Measurements from ENCODE around the gene NFIA. TPM values are rescaled to one million over a fixed set of nuclear protein-coding genes. Genes with fewer than 3 reads are reported as not detected.

Gene NFIA
- total and polyA plus RNA-seq, 2 donors (not counting 1 experiment from before 2014, with no cell fraction given): 5.4 to 11.0 TPM

DNA sequence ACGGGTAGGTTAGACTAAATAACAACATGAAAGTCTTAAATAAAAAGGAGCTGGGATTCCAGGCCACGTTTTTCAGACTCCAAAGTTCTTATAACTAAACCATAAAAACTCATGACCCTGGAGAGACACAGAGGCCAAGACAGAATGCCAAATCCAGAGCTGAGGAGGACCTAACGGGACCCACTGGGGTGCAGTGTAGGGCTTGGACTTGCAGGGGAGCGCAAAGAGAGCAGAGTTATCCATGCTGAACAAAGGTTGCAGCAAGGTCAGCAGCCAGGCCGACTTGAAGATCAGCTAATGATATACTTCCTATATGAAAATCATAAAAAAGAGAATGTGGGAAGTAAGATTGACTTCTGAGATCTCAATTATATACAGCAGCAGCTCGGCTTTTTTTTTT is 405.4 kb downstream of the NFIA start:
- H3K9me3 ChIP-seq (ENCODE audit: control insufficient read depth, insufficient read depth, low read depth, low read length): no peaks in the 10 kb centered on the region
- no peak overlapping the region for H3K27ac ChIP-seq (ENCODE audit: insufficient read depth, low read length)
- H2AFZ ChIP-seq (ENCODE audit: low read length): no peak overlapping the region
- DNase-seq (ENCODE audit: low read depth in 2 of 2): no peak
- H4K20me1 ChIP-seq (ENCODE audit: control insufficient read depth, extremely low read depth, insufficient read depth, low read length): no peaks in the 10 kb centered on the region
- no peak for TF ChIP-seq EZH2 (IDR thresholded peaks at IDR 0.05; ENCODE audit: low read length, missing control alignments)
- TF ChIP-seq, protein P1, sequence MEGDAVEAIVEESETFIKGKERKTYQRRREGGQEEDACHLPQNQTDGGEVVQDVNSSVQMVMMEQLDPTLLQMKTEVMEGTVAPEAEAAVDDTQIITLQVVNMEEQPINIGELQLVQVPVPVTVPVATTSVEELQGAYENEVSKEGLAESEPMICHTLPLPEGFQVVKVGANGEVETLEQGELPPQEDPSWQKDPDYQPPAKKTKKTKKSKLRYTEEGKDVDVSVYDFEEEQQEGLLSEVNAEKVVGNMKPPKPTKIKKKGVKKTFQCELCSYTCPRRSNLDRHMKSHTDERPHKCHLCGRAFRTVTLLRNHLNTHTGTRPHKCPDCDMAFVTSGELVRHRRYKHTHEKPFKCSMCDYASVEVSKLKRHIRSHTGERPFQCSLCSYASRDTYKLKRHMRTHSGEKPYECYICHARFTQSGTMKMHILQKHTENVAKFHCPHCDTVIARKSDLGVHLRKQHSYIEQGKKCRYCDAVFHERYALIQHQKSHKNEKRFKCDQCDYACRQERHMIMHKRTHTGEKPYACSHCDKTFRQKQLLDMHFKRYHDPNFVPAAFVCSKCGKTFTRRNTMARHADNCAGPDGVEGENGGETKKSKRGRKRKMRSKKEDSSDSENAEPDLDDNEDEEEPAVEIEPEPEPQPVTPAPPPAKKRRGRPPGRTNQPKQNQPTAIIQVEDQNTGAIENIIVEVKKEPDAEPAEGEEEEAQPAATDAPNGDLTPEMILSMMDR (conservative IDR thresholded peaks at IDR 0.05 in 1 of 2, IDR thresholded peaks at IDR 0.05 in 1 of 2; ENCODE audit: low read depth in 1 of 2, low read length in 2 of 2): no peak
- no peaks in the 10 kb centered on the region for H3K27me3 ChIP-seq (ENCODE audit: control insufficient read depth, insufficient read depth, low read length)
- H3K9ac ChIP-seq (ENCODE audit: insufficient read depth, low read length): no peak overlapping the region
- H3K4me1 ChIP-seq (ENCODE audit: control insufficient read depth, extremely low read depth, insufficient read depth, low read length): no peaks in the 10 kb centered on the region
- no peak overlapping the region for H3K4me3 ChIP-seq (replicated peaks in 1 of 4; ENCODE audit: control extremely low read depth in 1 of 4, insufficient read depth in 1 of 4, low read depth in 3 of 4, low read length in 4 of 4)
- no peak overlapping the region for H3K4me2 ChIP-seq (ENCODE audit: extremely low read depth, insufficient read depth, low read length)
- H3K36me3 ChIP-seq (ENCODE audit: control insufficient read depth, insufficient read depth, low read length): no peaks in the 10 kb centered on the region
- no peaks in the 10 kb centered on the region for H3K79me2 ChIP-seq (ENCODE audit: control insufficient read depth, insufficient read depth, low read length)

DNA sequence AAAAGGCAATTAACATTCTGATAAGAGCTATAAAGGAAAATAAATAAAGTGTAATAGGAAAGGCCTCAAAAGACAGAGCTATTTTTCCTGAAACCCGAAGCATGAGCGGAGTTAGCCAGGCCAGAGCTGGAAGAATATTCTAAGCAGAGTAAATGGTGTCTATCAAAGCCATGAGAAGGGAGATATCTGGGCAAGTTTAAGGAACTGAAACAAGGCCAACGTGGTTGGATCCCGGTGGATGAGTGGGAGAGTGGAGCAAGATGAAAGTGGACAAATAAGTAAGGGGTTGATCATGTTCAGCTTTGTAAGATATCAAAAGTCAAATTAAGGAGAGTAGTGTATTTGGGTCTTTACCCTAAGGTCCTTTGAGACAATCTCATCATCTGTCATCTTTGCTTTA is 408.6 kb downstream of the NFIA start:
- no peak for DNase-seq (ENCODE audit: low read depth in 2 of 2)
- Histone ChIP-seq H3K27ac (ENCODE audit: insufficient read depth, low read length) (no peak overlapping the region), H2AFZ (ENCODE audit: low read length) (no peak overlapping the region), H3K4me1 (ENCODE audit: control insufficient read depth, extremely low read depth, insufficient read depth, low read length) (no peaks in the 10 kb centered on the region), H4K20me1 (ENCODE audit: control insufficient read depth, extremely low read depth, insufficient read depth, low read length) (no peaks in the 10 kb centered on the region), H3K9me3 (ENCODE audit: control insufficient read depth, insufficient read depth, low read depth, low read length) (no peaks in the 10 kb centered on the region), H3K4me3 (replicated peaks in 1 of 4; ENCODE audit: control extremely low read depth in 1 of 4, insufficient read depth in 1 of 4, low read depth in 3 of 4, low read length in 4 of 4) (no peak overlapping the region), H3K4me2 (ENCODE audit: extremely low read depth, insufficient read depth, low read length) (no peak overlapping the region), H3K27me3 (ENCODE audit: control insufficient read depth, insufficient read depth, low read length) (no peaks in the 10 kb centered on the region), H3K9ac (ENCODE audit: insufficient read depth, low read length) (no peak overlapping the region), H3K79me2 (ENCODE audit: control insufficient read depth, insufficient read depth, low read length) (no peaks in the 10 kb centered on the region), H3K36me3 (ENCODE audit: control insufficient read depth, insufficient read depth, low read length) (no peaks in the 10 kb centered on the region)
- TF ChIP-seq, protein P1 (conservative IDR thresholded peaks at IDR 0.05 in 1 of 2, IDR thresholded peaks at IDR 0.05 in 1 of 2; ENCODE audit: low read depth in 1 of 2, low read length in 2 of 2): no peak
- TF ChIP-seq EZH2 (IDR thresholded peaks at IDR 0.05; ENCODE audit: low read length, missing control alignments): no peak

DNA sequence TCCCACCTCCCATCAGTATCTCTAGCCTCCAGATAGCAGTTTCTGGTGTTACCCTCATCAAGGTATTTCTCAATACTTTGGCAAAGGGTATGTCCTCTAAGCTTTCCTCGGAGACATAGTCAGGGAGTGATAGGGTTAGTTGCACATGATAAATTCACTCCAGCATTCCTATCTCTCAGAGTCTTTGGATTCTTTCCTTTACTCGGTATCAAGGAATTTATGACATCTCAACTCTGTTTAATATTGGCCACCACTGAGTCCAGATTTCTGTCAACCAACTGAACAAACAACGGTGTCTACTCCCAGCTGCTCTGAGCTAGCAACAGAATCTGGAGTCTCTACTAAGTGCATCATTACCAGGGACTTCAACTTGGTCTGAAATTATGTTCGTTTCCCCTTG is 409.1 kb downstream of the NFIA start:
- no peaks in the 10 kb centered on the region for H3K9me3 ChIP-seq (ENCODE audit: control insufficient read depth, insufficient read depth, low read depth, low read length)
- H3K4me1 ChIP-seq (ENCODE audit: control insufficient read depth, extremely low read depth, insufficient read depth, low read length): no peaks in the 10 kb centered on the region
- H2AFZ ChIP-seq (ENCODE audit: low read length): no peak overlapping the region
- H3K27ac ChIP-seq (ENCODE audit: insufficient read depth, low read length): no peak overlapping the region
- no peak overlapping the region for H3K4me3 ChIP-seq (replicated peaks in 1 of 4; ENCODE audit: control extremely low read depth in 1 of 4, insufficient read depth in 1 of 4, low read depth in 3 of 4, low read length in 4 of 4)
- no peaks in the 10 kb centered on the region for H3K27me3 ChIP-seq (ENCODE audit: control insufficient read depth, insufficient read depth, low read length)
- H3K79me2 ChIP-seq (ENCODE audit: control insufficient read depth, insufficient read depth, low read length): no peaks in the 10 kb centered on the region
- H4K20me1 ChIP-seq (ENCODE audit: control insufficient read depth, extremely low read depth, insufficient read depth, low read length): no peaks in the 10 kb centered on the region
- TF ChIP-seq, protein P1 (conservative IDR thresholded peaks at IDR 0.05 in 1 of 2, IDR thresholded peaks at IDR 0.05 in 1 of 2; ENCODE audit: low read depth in 1 of 2, low read length in 2 of 2): no peak
- no peak for TF ChIP-seq EZH2 (IDR thresholded peaks at IDR 0.05; ENCODE audit: low read length, missing control alignments)
- no peak overlapping the region for H3K4me2 ChIP-seq (ENCODE audit: extremely low read depth, insufficient read depth, low read length)
- no peaks in the 10 kb centered on the region for H3K36me3 ChIP-seq (ENCODE audit: control insufficient read depth, insufficient read depth, low read length)
- DNase-seq (ENCODE audit: low read depth in 2 of 2): peak; percentile 4 to 41
- H3K9ac ChIP-seq (ENCODE audit: insufficient read depth, low read length): no peak overlapping the region

All from fibroblast of lung (primary cell).